H1 (cell line): ENCODE measurements around the gene CETN2. TPM values are rescaled to one million over a fixed set of nuclear protein-coding genes. Genes with fewer than 3 reads are reported as not detected.

ENCODE experiments used
- CTCF ChIA-PET: fragments of 300-600 bp; sonication (Branson Sonifier 250); formaldehyde crosslinking; loops from one replicate; lab custom pipeline; 2021; ENCODE audit not compliant: partially characterized antibody; lab: Charles Lee
- POLR2A ChIA-PET: fragments of 300-600 bp; sonication (Branson Sonifier 250); formaldehyde crosslinking; loops from one replicate; lab custom pipeline; 2021; ENCODE audit warnings: inconsistent platforms; ENCODE audit not compliant: partially characterized antibody; lab: Charles Lee
- DNase-seq, 2 experiments: peaks; one replicate each; pipeline versions ENCODE4 v3.0.0 to v3.0.0-alpha.2; 2010 to 2022; ENCODE audit warnings: low spot score in 2 of 2, low read depth in 1 of 2, mixed read lengths in 1 of 2
- FAIRE-seq: peaks from 2 replicates; lab custom pipeline; 2011; peaks lifted over from hg19 to GRCh38; lab: Jason Lieb, UNC
- H2AFZ ChIP-seq: 2 replicates; pipeline ENCODE4 v1.8.1; 2012; ENCODE audit warnings: low read length, inconsistent platforms
- H2AK5ac ChIP-seq: 2 replicates; pipeline ENCODE4 v1.6.1; 2013; ENCODE audit warnings: low read depth, low read length
- H2BK120ac ChIP-seq: replicated peaks from 2 replicates; pipeline ENCODE3; 2013; ENCODE audit warnings: low read depth, low read length, inconsistent platforms
- H2BK12ac ChIP-seq: 2 replicates; pipeline ENCODE4 v1.6.1; 2013; ENCODE audit warnings: low read depth, low read length
- H2BK15ac ChIP-seq: 2 replicates; pipeline ENCODE4 v1.6.1; 2013; ENCODE audit warnings: low read length
- H2BK20ac ChIP-seq: 2 replicates; pipeline ENCODE4 v1.6.1; 2013; ENCODE audit warnings: low read length
- H2BK5ac ChIP-seq: 2 replicates; pipeline ENCODE4 v1.6.1; 2013; ENCODE audit warnings: low read depth, low read length
- H3K14ac ChIP-seq: 2 replicates; pipeline ENCODE4 v1.6.1; 2013; ENCODE audit warnings: inconsistent platforms; ENCODE audit not compliant: insufficient read length
- H3K18ac ChIP-seq: 2 replicates; pipeline ENCODE4 v1.6.1; 2013; ENCODE audit warnings: low read length; ENCODE audit errors: extremely low read depth
- H3K23ac ChIP-seq: 2 replicates; pipeline ENCODE4 v1.6.1; 2013; ENCODE audit warnings: inconsistent platforms; ENCODE audit not compliant: insufficient read length
- H3K23me2 ChIP-seq: 2 replicates; pipeline ENCODE4 v1.6.1; 2013; ENCODE audit warnings: low read depth, low read length
- H3K27ac ChIP-seq: 2 replicates; pipeline ENCODE4 v1.6.1; 2011; ENCODE audit warnings: low read depth, low read length, inconsistent platforms
- H3K27me3 ChIP-seq, 4 experiments: replicated peaks in 1 of 4; 1 replicate in 1 of 4; 2 replicates in 3 of 4; pipeline versions ENCODE4 v1.6.1 to v1.8.1; 2011 to 2013; ENCODE audit warnings: low read length in 3 of 4, mild to moderate bottlenecking in 3 of 4, inconsistent platforms in 2 of 4, mixed read lengths in 2 of 4, moderate library complexity in 1 of 4; ENCODE audit not compliant: control insufficient read depth in 3 of 4, insufficient read depth in 3 of 4; ENCODE audit errors: extremely low read depth in 1 of 4
- H3K36me3 ChIP-seq, 4 experiments: 2 replicates each; pipeline versions ENCODE4 v1.6.1 to v1.8.1; 2011 to 2013; ENCODE audit warnings: mild to moderate bottlenecking in 4 of 4, low read length in 3 of 4, moderate library complexity in 2 of 4, control low read depth in 1 of 4, inconsistent platforms in 1 of 4; ENCODE audit not compliant: insufficient read depth in 4 of 4, control insufficient read depth in 2 of 4
- H3K4ac ChIP-seq: replicated peaks from 2 replicates; pipeline ENCODE3; 2013; ENCODE audit warnings: low read length, low read depth, mixed read lengths, inconsistent platforms; ENCODE audit not compliant: insufficient read length
- H3K4me1 ChIP-seq, 4 experiments: replicated peaks in 1 of 4; 1 replicate in 1 of 4; 2 replicates in 3 of 4; pipeline versions ENCODE4 v1.6.1 to v1.8.1; 2011 to 2013; ENCODE audit warnings: low read length in 3 of 4, inconsistent platforms in 2 of 4, mixed read lengths in 1 of 4; ENCODE audit not compliant: insufficient read depth in 4 of 4, control insufficient read depth in 3 of 4
- H3K4me2 ChIP-seq, 2 experiments: 2 replicates each; pipeline versions ENCODE4 v1.6.1 to v1.8.1; 2011 to 2013; ENCODE audit warnings: low read depth in 2 of 2, low read length in 2 of 2, control low read depth in 1 of 2, inconsistent platforms in 1 of 2, mild to moderate bottlenecking in 1 of 2; ENCODE audit not compliant: insufficient read depth in 1 of 2
- H3K4me3 ChIP-seq, 4 experiments: fragments of 200-600, 300-600 bp in 1 of 4; sonication (generic), shearing (Covaris generic), sonication (Bioruptor Twin) in 1 of 4; 2 replicates each; pipeline versions ENCODE4 v1.5.1 to v1.8.1; 2011 to 2016; ENCODE audit warnings: low read length in 4 of 4, low read depth in 3 of 4, control low read depth in 2 of 4, inconsistent platforms in 2 of 4, mild to moderate bottlenecking in 2 of 4, mixed read lengths in 1 of 4, moderate library complexity in 1 of 4; ENCODE audit not compliant: insufficient read depth in 2 of 4; ENCODE audit errors: extremely low read depth in 1 of 4
- H3K56ac ChIP-seq: replicated peaks from 2 replicates; pipeline ENCODE3; 2013; ENCODE audit warnings: low read depth, mild to moderate bottlenecking, mixed read lengths, low read length, inconsistent platforms; ENCODE audit not compliant: insufficient read length
- H3K79me1 ChIP-seq: 2 replicates; pipeline ENCODE4 v1.6.1; 2013; ENCODE audit warnings: low read depth, low read length, control low read depth
- H3K79me2 ChIP-seq, 2 experiments: 2 replicates each; pipeline versions ENCODE4 v1.6.1 to v1.8.1; 2012 to 2013; ENCODE audit warnings: low read length in 2 of 2, mild to moderate bottlenecking in 2 of 2, inconsistent platforms in 1 of 2; ENCODE audit not compliant: insufficient read depth in 2 of 2, control insufficient read depth in 1 of 2
- H3K9ac ChIP-seq, 4 experiments: replicated peaks in 1 of 4; 1 replicate in 1 of 4; 2 replicates in 3 of 4; pipeline versions ENCODE4 v1.6.1 to v1.8.1; 2011 to 2013; ENCODE audit warnings: low read depth in 3 of 4, low read length in 3 of 4, control low read depth in 2 of 4, mild to moderate bottlenecking in 2 of 4, moderate library complexity in 2 of 4, inconsistent platforms in 1 of 4; ENCODE audit errors: extremely low read depth in 1 of 4
- H3K9me3 ChIP-seq, 2 experiments: 2 replicates each; pipeline versions ENCODE4 v1.6.1 to v1.8.1; 2012 to 2013; ENCODE audit warnings: mild to moderate bottlenecking in 2 of 2, moderate library complexity in 2 of 2, control low read depth in 1 of 2, inconsistent platforms in 1 of 2, low read depth in 1 of 2, low read length in 1 of 2, mixed read lengths in 1 of 2; ENCODE audit not compliant: insufficient read depth in 2 of 2
- H4K20me1 ChIP-seq, 2 experiments: replicated peaks in 1 of 2; 2 replicates each; pipeline versions ENCODE3 to v1.8.1; 2011 to 2013; ENCODE audit warnings: inconsistent platforms in 2 of 2, low read length in 2 of 2, mild to moderate bottlenecking in 1 of 2; ENCODE audit not compliant: insufficient read depth in 2 of 2, control insufficient read depth in 1 of 2
- H4K5ac ChIP-seq: 2 replicates; pipeline ENCODE4 v1.6.1; 2013; ENCODE audit warnings: low read length, low read depth, mixed read lengths, inconsistent platforms; ENCODE audit not compliant: insufficient read length
- H4K8ac ChIP-seq: 2 replicates; pipeline ENCODE4 v1.8.0; 2013; ENCODE audit warnings: mild to moderate bottlenecking, moderate library complexity, low read length, inconsistent platforms; ENCODE audit not compliant: insufficient read depth; ENCODE audit errors: extremely low read depth
- H4K91ac ChIP-seq: replicated peaks from 2 replicates; pipeline ENCODE3; 2013; ENCODE audit warnings: low read length, mixed read lengths, inconsistent platforms; ENCODE audit not compliant: insufficient read length
- BACH1 ChIP-seq: IDR thresholded peaks from 2 replicates; pipeline ENCODE4 v1.6.1; 2012; ENCODE audit warnings: low read length, improper control_type of control experiment
- CEBPB ChIP-seq: IDR thresholded peaks from 2 replicates; pipeline ENCODE4 v1.6.1; 2012; ENCODE audit warnings: low read depth, low read length
- FOSL1 ChIP-seq: IDR thresholded peaks from 2 replicates; pipeline ENCODE4 v1.6.1; 2011; ENCODE audit warnings: mild to moderate bottlenecking, low read depth, low read length, moderate library complexity; ENCODE audit not compliant: insufficient read depth
- HDAC6 ChIP-seq: IDR thresholded peaks from one replicate; pipeline ENCODE4 v1.7.1; 2012; ENCODE audit warnings: low read depth, mild to moderate bottlenecking, inconsistent platforms, low read length, moderate library complexity
- JUN ChIP-seq: IDR thresholded peaks from 2 replicates; pipeline ENCODE4 v1.6.1; 2011; ENCODE audit warnings: low read depth, mild to moderate bottlenecking, improper control_type of control experiment, low read length
- WGBS, 2 experiments: shearing (Covaris generic) in 1 of 2; methylation state at CpG; one replicate each; pipeline versions ENCODE4 v1.1.6 to v1.1.7; 2013 to 2015; ENCODE audit warnings: low lambda C conversion rate in 2 of 2, mixed read lengths in 2 of 2, inconsistent platforms in 1 of 2, low coverage in 1 of 2, missing lambda C conversion rate in 1 of 2; ENCODE audit not compliant: insufficient replicate concordance in 2 of 2, insufficient coverage in 1 of 2, insufficient read length in 1 of 2; ENCODE audit errors: extremely low coverage in 1 of 2, missing lambda C conversion rate in 1 of 2; 5-methylcytosine and 5-hydroxymethylcytosine counted together
- polyA plus RNA-seq, 7 experiments: library from polyadenylated mRNA; depleted of rRNA in 3 of 7; stranded (reverse) in 5 of 7; unstranded in 2 of 7; fragments of >200 nt in 5 of 7; fragments of 200-250 nt in 2 of 7; gene quantifications; 1 replicate in 5 of 7; 2 replicates in 1 of 7; 4 replicates in 1 of 7; pipeline versions ENCODE4 v1.2.1 to v1.2.3, GENCODE V29; 2011 to 2013; ENCODE audit warnings: missing spikeins in 2 of 7, mixed read lengths in 2 of 7
- total RNA-seq: library from RNA; stranded (reverse); fragmentation: NEBNext Ultra II Directional; extraction: Animal tissue kit (Norgen Biotek cat#: 25700); gene quantifications from 2 replicates; pipeline ENCODE4 v1.2.1, GENCODE V29; 2021
- TF ChIP-seq, protein P1 (sequence below): IDR thresholded peaks from 2 replicates; pipeline ENCODE4 v1.6.1; 2011; ENCODE audit warnings: low read depth, mild to moderate bottlenecking, low read length; ENCODE audit not compliant: insufficient read depth

CETN2 gene
- total and polyA plus RNA-seq, 2 of the 8 experiments (the other 6 are each of a cell fraction or from before 2014, with no cell fraction given), result 13.1 to 24.3 TPM

- Histone ChIP-seq H2BK12ac (no peak overlapping the region), H2AK5ac (no peak overlapping the region), H3K9ac (no peak overlapping the region), H2AFZ (no peak overlapping the region), H4K5ac (no peak overlapping the region), H3K27ac (no peak overlapping the region), H4K20me1 (peaks cover 0 to under 1% of the 10 kb centered on the region in 2 experiments), H2BK20ac (no peak overlapping the region), H3K79me2 (no peaks in the 10 kb centered on the region), H3K23ac (no peak overlapping the region), H3K56ac (no peak overlapping the region), H3K36me3 (peaks cover 0 to 16% (median 9%) of the 10 kb centered on the region in 4 experiments; a peak in 5 of 8 replicates), H3K4ac (no peak overlapping the region), H3K4me2 (no peak overlapping the region), H3K9me3 (no peaks in the 10 kb centered on the region), H4K8ac (no peak overlapping the region), H3K18ac (no peak overlapping the region), H3K23me2 (no peaks in the 10 kb centered on the region), H3K4me1 (no peaks in the 10 kb centered on the region), H2BK120ac (no peak overlapping the region), H2BK15ac (no peak overlapping the region), H3K79me1 (0 out of 2 replicates have a peak, but pooled peaks cover 2% of the 10 kb centered on the region), H3K4me3 (no peak overlapping the region), H3K14ac (no peak overlapping the region), H4K91ac (no peak overlapping the region), H3K27me3 (no peaks in the 10 kb centered on the region), H2BK5ac (no peak overlapping the region)
- no peak for DNase-seq
- CTCF ChIA-PET, result interaction anchor here (0.6 to 1.2 kb wide), 3 partner anchors 11 to 1122 kb away, joined by 3 read pairs; no protein-coding TSS in a partner anchor
- POLR2A ChIA-PET, result interaction anchor here (1.3 kb wide), 1 partner anchor 10 kb away, joined by 3 read pairs; no protein-coding TSS in a partner anchor
- WGBS, 2 experiments, result 98% methylated on average over 7 of the region's 7 CpGs; no CpG with 5 or more reads in 1 of the 2 experiments
- no peak for FAIRE-seq
- TF ChIP-seq, protein P1, sequence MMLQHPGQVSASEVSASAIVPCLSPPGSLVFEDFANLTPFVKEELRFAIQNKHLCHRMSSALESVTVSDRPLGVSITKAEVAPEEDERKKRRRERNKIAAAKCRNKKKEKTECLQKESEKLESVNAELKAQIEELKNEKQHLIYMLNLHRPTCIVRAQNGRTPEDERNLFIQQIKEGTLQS, result no peak
- TF ChIP-seq FOSL1 (no peak), CEBPB (no peak), JUN (no peak), BACH1 (no peak), HDAC6 (no peak)
Observed at GRCh38 chrX:152853986-152854385, 23.4 kb upstream of the CETN2 start.
